H9 (cell line): ENCODE data around the gene CHADL. TPM values are rescaled to one million over a fixed set of nuclear protein-coding genes. Genes with fewer than 3 reads are reported as not detected.

ENCODE experiments used
- DNase-seq: peaks from one replicate; pipeline ENCODE4 v3.0.0-alpha.2; 2017
- H2AFZ ChIP-seq: one replicate; pipeline ENCODE4 v1.6.1; 2013; ENCODE audit warnings: mild to moderate bottlenecking, low read length, control low read depth, moderate library complexity
- H2AK5ac ChIP-seq: 2 replicates; pipeline ENCODE4 v1.6.1; 2013; ENCODE audit warnings: low read length, control low read depth, mixed read lengths; ENCODE audit not compliant: insufficient read length
- H2BK120ac ChIP-seq: one replicate; pipeline ENCODE4 v1.6.1; 2013; ENCODE audit warnings: low read depth, mild to moderate bottlenecking, low read length, control low read depth, inconsistent platforms; ENCODE audit not compliant: poor library complexity, severe bottlenecking
- H2BK12ac ChIP-seq: 2 replicates; pipeline ENCODE4 v1.6.1; 2013; ENCODE audit warnings: low read length, control low read depth, mixed read lengths, low read depth; ENCODE audit not compliant: insufficient read length
- H2BK15ac ChIP-seq: 2 replicates; pipeline ENCODE4 v1.6.1; 2013; ENCODE audit warnings: low read depth, low read length, control low read depth
- H2BK20ac ChIP-seq: one replicate; pipeline ENCODE4 v1.6.1; 2013; ENCODE audit warnings: low read depth, mild to moderate bottlenecking, low read length, control low read depth, inconsistent platforms; ENCODE audit not compliant: poor library complexity, severe bottlenecking
- H2BK5ac ChIP-seq: 2 replicates; pipeline ENCODE4 v1.6.1; 2013; ENCODE audit warnings: low read length, control low read depth, mixed read lengths; ENCODE audit not compliant: insufficient read length
- H3K14ac ChIP-seq: 2 replicates; pipeline ENCODE4 v1.6.1; 2013; ENCODE audit warnings: low read length, control low read depth; ENCODE audit not compliant: insufficient read depth
- H3K18ac ChIP-seq: 2 replicates; pipeline ENCODE4 v1.6.1; 2013; ENCODE audit warnings: low read depth, mild to moderate bottlenecking, mixed read lengths, low read length, control low read depth; ENCODE audit not compliant: insufficient read length
- H3K23ac ChIP-seq: 2 replicates; pipeline ENCODE4 v1.6.1; 2013; ENCODE audit warnings: low read length, control low read depth, mixed read lengths, low read depth; ENCODE audit not compliant: insufficient read length
- H3K23me2 ChIP-seq: 2 replicates; pipeline ENCODE4 v1.6.1; 2013; ENCODE audit warnings: low read depth, mild to moderate bottlenecking, mixed read lengths, low read length, control low read depth; ENCODE audit not compliant: insufficient read length, poor library complexity, severe bottlenecking
- H3K27ac ChIP-seq: 2 replicates; pipeline ENCODE4 v1.5.1; 2013; ENCODE audit warnings: low read length, control low read depth, mixed read lengths, low read depth; ENCODE audit not compliant: insufficient read length
- H3K27me3 ChIP-seq: 2 replicates; pipeline ENCODE4 v1.6.1; 2013; ENCODE audit warnings: low read length, control low read depth, inconsistent platforms; ENCODE audit not compliant: insufficient read depth
- H3K4ac ChIP-seq: 2 replicates; pipeline ENCODE4 v1.6.1; 2013; ENCODE audit warnings: low read depth, mild to moderate bottlenecking, control low read depth, inconsistent platforms, low read length, moderate library complexity
- H3K4me1 ChIP-seq: 2 replicates; pipeline ENCODE4 v1.6.1; 2013; ENCODE audit warnings: low read length, control low read depth, inconsistent platforms; ENCODE audit not compliant: insufficient read depth
- H3K4me2 ChIP-seq: 2 replicates; pipeline ENCODE4 v1.6.1; 2013; ENCODE audit warnings: low read length, control low read depth, mixed read lengths; ENCODE audit not compliant: insufficient read length, insufficient read depth
- H3K56ac ChIP-seq: 2 replicates; pipeline ENCODE4 v1.6.1; 2013; ENCODE audit warnings: low read depth, mild to moderate bottlenecking, mixed read lengths, low read length, control low read depth; ENCODE audit not compliant: insufficient read length
- H3K79me1 ChIP-seq: 2 replicates; pipeline ENCODE4 v1.6.1; 2013; ENCODE audit warnings: low read depth, mild to moderate bottlenecking, moderate library complexity, low read length, control low read depth, inconsistent platforms; ENCODE audit not compliant: insufficient read depth, poor library complexity, severe bottlenecking
- H3K79me2 ChIP-seq: 2 replicates; pipeline ENCODE4 v1.6.1; 2013; ENCODE audit warnings: low read length, control low read depth, inconsistent platforms; ENCODE audit not compliant: insufficient read depth
- H3K9ac ChIP-seq: 2 replicates; pipeline ENCODE4 v1.6.1; 2013; ENCODE audit warnings: low read length, control low read depth, mixed read lengths; ENCODE audit not compliant: insufficient read length; ENCODE audit errors: extremely low read depth
- H3K9me3 ChIP-seq: one replicate; pipeline ENCODE4 v1.6.1; 2013; ENCODE audit warnings: low read depth, low read length, inconsistent platforms; ENCODE audit not compliant: control insufficient read depth
- H3T11ph ChIP-seq: one replicate; pipeline ENCODE4 v1.6.1; 2013; ENCODE audit warnings: mild to moderate bottlenecking, low read length, control low read depth, inconsistent platforms
- H4K20me1 ChIP-seq: one replicate; pipeline ENCODE4 v1.6.1; 2013; ENCODE audit not compliant: control insufficient read depth, insufficient read length, insufficient read depth
- H4K5ac ChIP-seq: 2 replicates; pipeline ENCODE4 v1.6.1; 2013; ENCODE audit warnings: low read depth, mild to moderate bottlenecking, mixed read lengths, low read length, control low read depth; ENCODE audit not compliant: insufficient read length
- H4K8ac ChIP-seq: replicated peaks from 2 replicates; pipeline ENCODE4 v1.6.1; 2013; ENCODE audit warnings: low read length, control low read depth, mixed read lengths, low read depth; ENCODE audit not compliant: insufficient read length
- H4K91ac ChIP-seq: 2 replicates; pipeline ENCODE4 v1.6.1; 2013; ENCODE audit warnings: low read depth, mild to moderate bottlenecking, moderate library complexity, mixed read lengths, low read length, control low read depth; ENCODE audit not compliant: insufficient read length
- H3K27ac Mint-ChIP-seq, 3 experiments: 2 replicates in 2 of 3; 3 replicates in 1 of 3; pipeline ENCODE4 v1.8.0; 2020 to 2021; ENCODE audit warnings: mixed read lengths in 3 of 3, mild to moderate bottlenecking in 1 of 3, moderate library complexity in 1 of 3
- H3K27me3 Mint-ChIP-seq: 2 replicates; pipeline ENCODE4 v1.8.0; 2021; ENCODE audit warnings: low read depth, mild to moderate bottlenecking, moderate library complexity, mixed read lengths
- H3K36me3 Mint-ChIP-seq, 3 experiments: 2 replicates in 2 of 3; 3 replicates in 1 of 3; pipeline ENCODE4 v1.8.0; 2020 to 2021; ENCODE audit warnings: low read depth in 3 of 3, mixed read lengths in 3 of 3; ENCODE audit not compliant: insufficient read depth in 1 of 3
- H3K4me1 Mint-ChIP-seq, 2 experiments: 2 replicates each; pipeline ENCODE4 v1.8.0; 2020; ENCODE audit warnings: mixed read lengths in 2 of 2
- H3K4me3 Mint-ChIP-seq, 2 experiments: 2 replicates in 1 of 2; 3 replicates in 1 of 2; pipeline ENCODE4 v1.8.0; 2020 to 2021; ENCODE audit warnings: mild to moderate bottlenecking in 2 of 2, mixed read lengths in 2 of 2, moderate library complexity in 1 of 2
- H3K9me3 Mint-ChIP-seq, 2 experiments: 2 replicates in 1 of 2; 3 replicates in 1 of 2; pipeline ENCODE4 v1.8.0; 2020; ENCODE audit warnings: mild to moderate bottlenecking in 2 of 2, mixed read lengths in 2 of 2, moderate library complexity in 1 of 2
- WGBS: extraction: QIAGEN DNeasy Blood & Tissue Kit; methylation state at CpG from one replicate; pipeline ENCODE4 v1.1.7; 2013; ENCODE audit warnings: missing lambda C conversion rate, low lambda C conversion rate, mixed read lengths; ENCODE audit not compliant: insufficient read length; ENCODE audit errors: extremely low coverage; 5-methylcytosine and 5-hydroxymethylcytosine counted together
- total RNA-seq: library from RNA; stranded (reverse); gene quantifications from 2 replicates; pipeline ENCODE4 v1.2.1, GENCODE V29; 2021
- TF ChIP-seq, protein P1 (sequence below): fragments of 200-600 bp; sonication (generic); conservative IDR thresholded peaks from 3 replicates; pipeline ENCODE4 v1.8.0; 2021; ENCODE audit warnings: antibody characterized with exemption, mild to moderate bottlenecking

Gene CHADL
- total RNA-seq, 1 experiment from 2014 or later, result 1.6 TPM

DNA sequence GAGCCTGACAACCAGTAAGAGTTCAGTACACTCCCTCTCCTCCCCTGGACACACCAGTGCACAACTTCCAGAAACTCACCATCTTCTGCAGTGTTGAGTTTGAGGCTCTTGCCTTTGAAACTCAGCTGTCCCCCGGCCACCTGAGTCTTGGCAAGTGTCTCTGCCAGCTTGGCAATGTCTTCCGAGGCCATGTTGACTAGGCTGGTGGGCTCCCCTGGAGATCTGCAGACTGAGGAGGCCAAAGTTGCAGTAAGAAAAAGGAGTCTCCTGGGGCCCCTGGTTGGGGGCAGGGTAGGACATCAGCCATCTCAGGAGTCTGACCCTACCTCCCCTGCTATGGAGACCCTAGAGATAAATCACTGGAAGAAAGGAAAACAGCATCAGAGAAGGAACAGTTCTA is 40.1 kb upstream of the CHADL start:
- no peak overlapping the region for H2BK120ac ChIP-seq
- H3K4me2 ChIP-seq, result no peak overlapping the region
- no peak overlapping the region for H2AFZ ChIP-seq
- H2BK5ac ChIP-seq, result no peak overlapping the region
- no peak overlapping the region for H3K23ac ChIP-seq
- H4K5ac ChIP-seq, result no peak overlapping the region
- H2BK15ac ChIP-seq, result no peak overlapping the region
- H3K9ac ChIP-seq, result no peak overlapping the region
- peaks cover 17% of the 10 kb centered on the region; the same call in 1 of the 2 replicates for H3K79me2 ChIP-seq
- H3T11ph ChIP-seq, result no peak overlapping the region
- Mint-ChIP-seq H3K27me3 (no peaks in the 10 kb centered on the region), H3K9me3 (peaks cover 0 to 2% of the 10 kb centered on the region in 2 experiments; a peak in 1 of 5 replicates), H3K4me3 (no peak overlapping the region), H3K36me3 (peaks cover 43 to 74% (median 69%) of the 10 kb centered on the region in 3 experiments), H3K4me1 (peaks cover 6 to 12% of the 10 kb centered on the region in 2 experiments), H3K27ac (peak overlapping the region in 1 of 3 experiments; percentile 70; a peak in 1 of 7 replicates)
- H3K79me1 ChIP-seq, result peaks cover 16% of the 10 kb centered on the region
- TF ChIP-seq, protein P1, sequence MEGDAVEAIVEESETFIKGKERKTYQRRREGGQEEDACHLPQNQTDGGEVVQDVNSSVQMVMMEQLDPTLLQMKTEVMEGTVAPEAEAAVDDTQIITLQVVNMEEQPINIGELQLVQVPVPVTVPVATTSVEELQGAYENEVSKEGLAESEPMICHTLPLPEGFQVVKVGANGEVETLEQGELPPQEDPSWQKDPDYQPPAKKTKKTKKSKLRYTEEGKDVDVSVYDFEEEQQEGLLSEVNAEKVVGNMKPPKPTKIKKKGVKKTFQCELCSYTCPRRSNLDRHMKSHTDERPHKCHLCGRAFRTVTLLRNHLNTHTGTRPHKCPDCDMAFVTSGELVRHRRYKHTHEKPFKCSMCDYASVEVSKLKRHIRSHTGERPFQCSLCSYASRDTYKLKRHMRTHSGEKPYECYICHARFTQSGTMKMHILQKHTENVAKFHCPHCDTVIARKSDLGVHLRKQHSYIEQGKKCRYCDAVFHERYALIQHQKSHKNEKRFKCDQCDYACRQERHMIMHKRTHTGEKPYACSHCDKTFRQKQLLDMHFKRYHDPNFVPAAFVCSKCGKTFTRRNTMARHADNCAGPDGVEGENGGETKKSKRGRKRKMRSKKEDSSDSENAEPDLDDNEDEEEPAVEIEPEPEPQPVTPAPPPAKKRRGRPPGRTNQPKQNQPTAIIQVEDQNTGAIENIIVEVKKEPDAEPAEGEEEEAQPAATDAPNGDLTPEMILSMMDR, result no peak
- H3K23me2 ChIP-seq, result peaks cover 7% of the 10 kb centered on the region
- H2AK5ac ChIP-seq, result no peak overlapping the region
- no peak overlapping the region for H2BK20ac ChIP-seq
- no CpG with 5 or more reads among the region's 2 CpGs for WGBS
- DNase-seq, result no peak
- H3K27me3 ChIP-seq, result no peaks in the 10 kb centered on the region
- no peak overlapping the region for H3K14ac ChIP-seq
- H4K20me1 ChIP-seq, result no peaks in the 10 kb centered on the region
- H3K9me3 ChIP-seq, result no peaks in the 10 kb centered on the region
- no peak overlapping the region for H2BK12ac ChIP-seq
- no peak overlapping the region for H4K91ac ChIP-seq
- H3K18ac ChIP-seq, result no peak overlapping the region
- no peak overlapping the region for H3K4ac ChIP-seq
- no peaks in the 10 kb centered on the region for H3K4me1 ChIP-seq
- H3K56ac ChIP-seq, result no peak overlapping the region
- no peak overlapping the region for H4K8ac ChIP-seq
- no peak overlapping the region for H3K27ac ChIP-seq
